Thoracic aorta (tissue), 2 donors: ENCODE data around the gene SH3BP4. TPM values are rescaled to one million over a fixed set of nuclear protein-coding genes. Genes with fewer than 3 reads are reported as not detected.

Source experiments
- ATAC-seq: fragments of 150-250 bp; one replicate; pipeline ENCODE4 v1.8.0; 2017; ENCODE audit warnings: low read depth; ENCODE audit not compliant: insufficient number of reproducible peaks, low FRiP score
- DNase-seq: peaks from one replicate; pipeline ENCODE4 v3.0.0-alpha.2; 2020; ENCODE audit warnings: low spot score
- H3K27ac ChIP-seq, 2 donors: fragments of 200-600 bp; sonication (generic); 1 replicate in 1 of 2; 2 replicates in 1 of 2; pipeline ENCODE4 v1.5.1; 2016; ENCODE audit warnings: mild to moderate bottlenecking in 2 of 2, moderate library complexity in 2 of 2
- H3K27me3 ChIP-seq: fragments of 200-600 bp; sonication (generic); replicated peaks from 2 replicates; pipeline ENCODE4 v1.6.0; 2016; ENCODE audit warnings: mild to moderate bottlenecking; ENCODE audit not compliant: insufficient read depth
- H3K36me3 ChIP-seq: fragments of 200-600 bp; sonication (generic); one replicate; pipeline ENCODE4 v1.5.1; 2016
- H3K4me1 ChIP-seq, 2 donors: fragments of 200-600 bp; sonication (generic); 1 replicate in 1 of 2; 2 replicates in 1 of 2; pipeline versions ENCODE4 v1.5.1 to v1.6.0; 2016; ENCODE audit warnings: low read depth in 2 of 2, mild to moderate bottlenecking in 1 of 2; ENCODE audit not compliant: control insufficient read depth in 1 of 2
- H3K4me3 ChIP-seq: fragments of 200-600 bp; sonication (generic); 2 replicates; pipeline ENCODE4 v1.5.1; 2016; ENCODE audit warnings: mild to moderate bottlenecking
- H3K9me3 ChIP-seq: fragments of 200-600 bp; sonication (generic); 2 replicates; pipeline ENCODE4 v1.5.1; 2016
- CTCF ChIP-seq: fragments of 200-600 bp; sonication (generic); IDR thresholded peaks from one replicate; pipeline ENCODE4 v1.5.1; 2019; ENCODE audit warnings: antibody characterized with exemption
- total RNA-seq, 2 donors: library from RNA; depleted of rRNA; stranded (reverse); fragments of >200 nt; gene quantifications; one replicate each; pipeline versions ENCODE4 v1.1.0 to v1.2.3, GENCODE V29; 2016

The SH3BP4 gene
- total RNA-seq, 2 donors from 2014 or later, result 24.0 to 32.4 TPM

- H3K36me3 ChIP-seq, result no peaks in the 10 kb centered on the region
- TF ChIP-seq CTCF, result no peak
- no peaks in the 10 kb centered on the region for H3K27me3 ChIP-seq
- H3K27ac ChIP-seq, result no peak overlapping the region
- H3K4me1 ChIP-seq, result peaks cover 0 to 5% of the 10 kb centered on the region in 2 donors
- no peak for ATAC-seq
- DNase-seq, result no peak
- H3K9me3 ChIP-seq, result no peaks in the 10 kb centered on the region
- H3K4me3 ChIP-seq, result peak overlapping the region; percentile 32
Measured at GRCh38 chr2:235087832-235088495, 136.1 kb downstream of the SH3BP4 start.

DNA sequence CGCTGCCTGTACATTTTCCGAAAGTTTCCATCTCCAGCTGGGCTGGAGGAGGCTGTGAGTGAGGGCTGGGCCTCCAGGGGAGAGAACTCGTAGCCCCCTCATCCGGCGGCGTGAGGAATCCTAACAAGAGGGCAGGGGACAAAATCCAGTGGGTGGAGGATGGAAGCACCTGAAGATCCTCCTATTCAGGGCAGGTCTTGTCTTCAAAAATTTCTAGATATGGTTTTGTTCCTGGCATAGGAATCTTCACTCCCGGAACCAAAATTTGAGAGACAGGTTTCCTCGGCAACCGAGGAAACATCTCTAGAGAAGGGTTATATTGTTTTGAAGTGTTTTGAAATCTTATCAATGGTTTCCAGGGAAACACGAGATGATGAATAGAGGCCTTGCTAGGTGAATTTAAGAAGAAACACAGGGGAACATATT is 136.7 kb downstream of the SH3BP4 start:
- Histone ChIP-seq H3K9me3 (no peaks in the 10 kb centered on the region), H3K4me3 (no peak overlapping the region), H3K36me3 (no peaks in the 10 kb centered on the region), H3K27ac (no peak overlapping the region), H3K27me3 (no peaks in the 10 kb centered on the region), H3K4me1 (peaks cover 0 to 5% of the 10 kb centered on the region in 2 donors)
- ATAC-seq (no peak), DNase-seq (no peak)
- TF ChIP-seq CTCF, result no peak

DNA sequence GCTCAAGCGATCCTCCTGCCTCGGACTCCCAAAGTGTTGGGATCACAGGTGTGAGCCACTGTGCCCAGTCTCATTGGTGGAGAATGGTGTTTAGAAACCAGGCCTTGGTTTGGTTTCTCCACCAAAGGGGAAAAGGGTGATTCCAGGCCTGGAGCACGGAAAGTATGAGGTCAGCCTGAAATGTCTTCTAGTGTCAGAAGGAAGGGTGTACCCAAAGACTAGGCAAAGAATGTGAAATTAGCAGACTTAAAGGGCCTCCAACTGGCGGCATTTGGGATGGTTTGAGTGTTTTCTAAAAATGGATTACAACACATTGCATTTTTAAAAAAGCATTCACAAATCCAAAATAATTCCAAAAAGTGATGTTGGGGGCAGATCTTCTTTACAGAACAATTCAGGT is 139.6 kb downstream of the SH3BP4 start:
- ATAC-seq (no peak), DNase-seq (no peak)
- no peaks in the 10 kb centered on the region for H3K36me3 ChIP-seq
- H3K9me3 ChIP-seq, result no peaks in the 10 kb centered on the region
- no peak for TF ChIP-seq CTCF
- peaks cover 0 to 5% of the 10 kb centered on the region in 2 donors for H3K4me1 ChIP-seq
- H3K27me3 ChIP-seq, result no peaks in the 10 kb centered on the region
- no peak overlapping the region for H3K4me3 ChIP-seq
- H3K27ac ChIP-seq, result no peak overlapping the region

GRCh38 chr2:235091983-235092382 is 140.2 kb downstream of the SH3BP4 start:
- Histone ChIP-seq H3K4me1 (peaks cover 0 to 5% of the 10 kb centered on the region in 2 donors), H3K27me3 (no peaks in the 10 kb centered on the region), H3K27ac (no peak overlapping the region), H3K36me3 (no peaks in the 10 kb centered on the region), H3K4me3 (no peak overlapping the region), H3K9me3 (no peaks in the 10 kb centered on the region)
- ATAC-seq, result no peak
- no peak for TF ChIP-seq CTCF
- DNase-seq, result no peak

GRCh38 chr2:235092433-235093223 is 140.8 kb downstream of the SH3BP4 start:
- Histone ChIP-seq H3K4me1 (peaks cover 0 to 5% of the 10 kb centered on the region in 2 donors), H3K27me3 (no peaks in the 10 kb centered on the region), H3K9me3 (no peaks in the 10 kb centered on the region), H3K36me3 (no peaks in the 10 kb centered on the region), H3K4me3 (no peak overlapping the region), H3K27ac (no peak overlapping the region)
- ATAC-seq (no peak), DNase-seq (no peak)
- TF ChIP-seq CTCF, result no peak
